ENCODE data around the gene FBXO45.

- TF ChIP-seq CTCF (conservative IDR thresholded peaks at IDR 0.05 in 1 of 2, IDR thresholded peaks at IDR 0.05 in 1 of 2; ENCODE audit: low read depth in 1 of 2, low read length in 2 of 2), result no peak
- no peak for TF ChIP-seq EZH2 (IDR thresholded peaks at IDR 0.05; ENCODE audit: low read length, missing control alignments)
Observed at GRCh38 chr3:196525141-196525540, 43.3 kb upstream of the FBXO45 start.
